ENCODE measurements around the gene SBK3.

DNA sequence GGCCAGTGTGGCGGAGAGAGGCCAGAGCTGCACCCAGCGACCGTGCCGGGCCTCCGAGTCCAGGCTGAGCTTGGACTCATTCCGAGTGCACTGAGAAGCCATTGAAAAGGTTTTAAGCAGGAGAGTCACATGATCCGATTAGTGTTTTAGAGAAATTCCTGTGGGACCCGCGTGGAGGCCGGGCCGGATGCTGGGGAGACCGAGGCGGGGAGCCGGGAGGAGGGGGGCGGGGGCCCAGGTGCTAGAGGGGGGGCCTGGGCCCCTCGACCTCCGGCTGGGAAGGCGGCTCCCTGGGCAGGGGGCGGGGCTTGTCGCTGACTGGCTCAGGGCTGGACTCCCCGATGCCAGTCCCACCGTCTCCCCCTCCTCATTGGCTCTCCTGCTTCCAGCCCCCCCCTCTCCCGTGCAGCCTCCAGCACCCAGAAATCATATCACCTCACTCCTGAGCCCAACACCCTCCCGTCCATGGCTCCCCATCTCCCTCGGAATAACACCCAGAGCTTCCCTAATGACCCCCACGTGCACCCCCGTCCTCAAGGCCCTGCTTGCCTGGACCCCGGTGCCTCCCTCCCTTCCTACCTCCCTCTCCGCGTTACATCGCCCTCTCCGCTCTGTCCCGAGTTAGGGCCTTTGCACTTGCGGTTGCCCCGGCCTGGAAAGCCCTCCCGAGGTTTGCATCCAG lies 40.5 kb upstream of the SBK3 start:
- TF ChIP-seq, protein P1, sequence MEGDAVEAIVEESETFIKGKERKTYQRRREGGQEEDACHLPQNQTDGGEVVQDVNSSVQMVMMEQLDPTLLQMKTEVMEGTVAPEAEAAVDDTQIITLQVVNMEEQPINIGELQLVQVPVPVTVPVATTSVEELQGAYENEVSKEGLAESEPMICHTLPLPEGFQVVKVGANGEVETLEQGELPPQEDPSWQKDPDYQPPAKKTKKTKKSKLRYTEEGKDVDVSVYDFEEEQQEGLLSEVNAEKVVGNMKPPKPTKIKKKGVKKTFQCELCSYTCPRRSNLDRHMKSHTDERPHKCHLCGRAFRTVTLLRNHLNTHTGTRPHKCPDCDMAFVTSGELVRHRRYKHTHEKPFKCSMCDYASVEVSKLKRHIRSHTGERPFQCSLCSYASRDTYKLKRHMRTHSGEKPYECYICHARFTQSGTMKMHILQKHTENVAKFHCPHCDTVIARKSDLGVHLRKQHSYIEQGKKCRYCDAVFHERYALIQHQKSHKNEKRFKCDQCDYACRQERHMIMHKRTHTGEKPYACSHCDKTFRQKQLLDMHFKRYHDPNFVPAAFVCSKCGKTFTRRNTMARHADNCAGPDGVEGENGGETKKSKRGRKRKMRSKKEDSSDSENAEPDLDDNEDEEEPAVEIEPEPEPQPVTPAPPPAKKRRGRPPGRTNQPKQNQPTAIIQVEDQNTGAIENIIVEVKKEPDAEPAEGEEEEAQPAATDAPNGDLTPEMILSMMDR (IDR thresholded peaks at IDR 0.05) = no peak
- TF ChIP-seq POLR2A (IDR thresholded peaks at IDR 0.05) = no peak

All from transverse colon (tissue), 3 donors.